Ascending aorta (tissue), 2 donors: ENCODE results near the gene SLC24A3. TPM values are rescaled to one million over a fixed set of nuclear protein-coding genes. Genes with fewer than 3 reads are reported as not detected.

Experiments used
- DNase-seq, 2 donors: peaks; one replicate each; pipeline ENCODE4 v3.0.0-alpha.2; 2019; ENCODE audit warnings: low spot score in 2 of 2
- H3K27ac ChIP-seq, 2 donors: fragments of 200-600 bp; sonication (generic); one replicate each; pipeline ENCODE4 v1.5.1; 2016 to 2017; ENCODE audit warnings: mild to moderate bottlenecking in 1 of 2
- H3K27me3 ChIP-seq: fragments of 200-600 bp; sonication (generic); one replicate; pipeline ENCODE4 v1.5.1; 2017
- H3K36me3 ChIP-seq, 2 donors: fragments of 200-600 bp; sonication (generic); one replicate each; pipeline ENCODE4 v1.5.1; 2016
- H3K4me1 ChIP-seq, 2 donors: fragments of 200-600 bp; sonication (generic); one replicate each; pipeline ENCODE4 v1.5.1; 2016 to 2017; ENCODE audit warnings: mild to moderate bottlenecking in 1 of 2
- H3K4me3 ChIP-seq, 2 donors: fragments of 200-600 bp; sonication (generic); one replicate each; pipeline ENCODE4 v1.5.1; 2016 to 2017; ENCODE audit warnings: mild to moderate bottlenecking in 1 of 2
- H3K9me3 ChIP-seq, 2 donors: fragments of 200-600 bp; sonication (generic); one replicate each; pipeline ENCODE4 v1.5.1; 2016
- intact Hi-C: fragments of 100-400 bp; cut with DNase I; formaldehyde crosslinking; loops from one replicate; pipeline ENCODE4 v1.15.1; 2023
- total RNA-seq: library from RNA; depleted of rRNA; stranded (reverse); fragments of >200 nt; gene quantifications from one replicate; pipeline ENCODE4 v1.1.0, GENCODE V29; 2016
- TF ChIP-seq, protein P1 (sequence below), 3 experiments: fragments of 200-600 bp in 2 of 3; fragments of 450-650 bp in 1 of 3; sonication (generic) in 2 of 3; IDR thresholded peaks; one replicate each; pipeline ENCODE4 v1.5.1; 2016 to 2019; ENCODE audit warnings: antibody characterized with exemption in 3 of 3, mild to moderate bottlenecking in 1 of 3, moderate library complexity in 1 of 3

SLC24A3 gene
- total RNA-seq, 1 donor from 2014 or later: 12.9 TPM

DNA sequence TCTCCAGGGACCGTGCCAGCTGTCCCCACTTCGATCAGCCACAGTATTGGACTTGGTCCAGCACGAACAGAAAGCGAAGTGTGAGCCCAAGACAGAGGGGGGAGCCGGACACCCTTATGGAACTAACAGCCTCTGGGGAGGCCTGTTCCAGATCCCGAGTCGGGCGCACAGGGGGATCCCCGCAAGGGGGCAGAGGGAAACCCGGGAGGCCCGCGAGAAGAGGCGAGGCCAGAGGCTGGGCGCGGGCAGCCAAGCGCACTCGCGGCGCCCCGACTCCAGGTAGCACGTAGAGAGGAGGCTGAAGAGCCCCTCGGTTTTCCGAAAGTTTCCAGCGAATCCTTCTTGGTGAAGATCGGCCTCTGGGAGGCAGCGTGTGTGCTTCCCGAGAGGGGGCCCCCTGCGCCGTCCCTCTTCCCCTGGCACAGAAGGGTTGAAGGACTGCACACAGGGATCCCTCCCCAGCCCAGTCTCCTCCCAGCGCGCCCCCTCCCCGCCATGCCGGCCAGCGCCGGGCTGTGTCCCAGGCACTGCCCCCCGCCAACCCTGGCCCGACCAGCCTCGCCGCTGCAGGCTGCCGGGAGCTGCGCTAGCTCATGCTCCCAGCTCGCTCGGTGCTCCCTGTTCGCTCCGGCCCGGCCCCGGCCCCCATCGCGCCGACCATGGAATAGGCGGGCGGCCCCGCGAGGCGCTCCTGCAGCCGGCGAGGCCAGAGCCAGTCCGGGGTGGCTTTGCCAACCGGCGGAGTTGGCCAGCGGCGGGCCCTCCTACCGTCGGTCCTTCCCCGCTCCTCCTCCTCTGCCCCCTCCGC, 577 bp upstream of the SLC24A3 start:
- H3K36me3 ChIP-seq: no peaks in the 10 kb centered on the region
- peaks cover 4 to 19% of the 10 kb centered on the region in 2 donors for H3K4me1 ChIP-seq
- peak overlapping the region; percentile 68 to 90 for H3K4me3 ChIP-seq
- DNase-seq: peak in 1 of 2 donors; percentile 66
- no peaks in the 10 kb centered on the region for H3K27me3 ChIP-seq
- H3K27ac ChIP-seq: peak overlapping the region; percentile 58 to 70
- TF ChIP-seq, protein P1, sequence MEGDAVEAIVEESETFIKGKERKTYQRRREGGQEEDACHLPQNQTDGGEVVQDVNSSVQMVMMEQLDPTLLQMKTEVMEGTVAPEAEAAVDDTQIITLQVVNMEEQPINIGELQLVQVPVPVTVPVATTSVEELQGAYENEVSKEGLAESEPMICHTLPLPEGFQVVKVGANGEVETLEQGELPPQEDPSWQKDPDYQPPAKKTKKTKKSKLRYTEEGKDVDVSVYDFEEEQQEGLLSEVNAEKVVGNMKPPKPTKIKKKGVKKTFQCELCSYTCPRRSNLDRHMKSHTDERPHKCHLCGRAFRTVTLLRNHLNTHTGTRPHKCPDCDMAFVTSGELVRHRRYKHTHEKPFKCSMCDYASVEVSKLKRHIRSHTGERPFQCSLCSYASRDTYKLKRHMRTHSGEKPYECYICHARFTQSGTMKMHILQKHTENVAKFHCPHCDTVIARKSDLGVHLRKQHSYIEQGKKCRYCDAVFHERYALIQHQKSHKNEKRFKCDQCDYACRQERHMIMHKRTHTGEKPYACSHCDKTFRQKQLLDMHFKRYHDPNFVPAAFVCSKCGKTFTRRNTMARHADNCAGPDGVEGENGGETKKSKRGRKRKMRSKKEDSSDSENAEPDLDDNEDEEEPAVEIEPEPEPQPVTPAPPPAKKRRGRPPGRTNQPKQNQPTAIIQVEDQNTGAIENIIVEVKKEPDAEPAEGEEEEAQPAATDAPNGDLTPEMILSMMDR (IDR thresholded peaks at IDR 0.05): peak in 2 of 3 experiments; percentile 14 to 30
- intact Hi-C loops: loop anchor here (2.0 kb wide), 1 partner anchor 285 kb away; no protein-coding TSS in a partner anchor
- no peaks in the 10 kb centered on the region for H3K9me3 ChIP-seq

DNA sequence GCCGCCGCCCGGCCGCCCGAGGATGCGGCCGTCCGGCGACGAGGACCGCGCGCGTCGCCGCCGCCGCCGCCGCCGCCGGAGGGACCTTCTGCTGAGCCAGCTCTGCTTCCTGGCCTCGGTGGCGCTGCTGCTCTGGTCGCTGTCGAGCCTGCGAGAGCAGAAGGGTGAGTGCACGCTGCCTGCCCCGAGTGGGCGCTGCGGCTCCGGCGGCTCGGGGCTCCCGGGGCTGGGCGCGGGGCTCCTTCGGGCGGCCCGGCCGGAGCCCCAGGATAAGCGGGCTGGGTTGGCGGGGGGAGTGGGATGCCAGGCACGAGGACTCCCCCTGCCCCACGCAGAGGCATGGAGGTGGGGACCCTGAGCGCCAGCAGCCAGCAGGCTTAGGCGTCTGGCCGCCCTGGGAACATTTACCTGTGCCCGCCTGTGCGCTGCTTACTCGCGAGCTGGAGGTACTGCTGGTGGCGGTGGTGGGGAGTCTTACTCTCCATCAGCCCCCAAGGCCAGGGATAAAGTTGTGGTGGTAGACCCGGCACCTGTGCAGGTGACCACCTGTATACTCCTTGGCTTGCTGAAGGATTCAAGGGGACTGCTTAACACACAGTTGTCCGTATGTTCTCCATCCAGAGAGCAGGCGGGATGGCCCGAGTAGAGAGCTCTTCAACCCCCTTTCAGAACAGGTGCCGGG, 520 bp downstream of the SLC24A3 start:
- H3K4me1 ChIP-seq: peaks cover 4 to 19% of the 10 kb centered on the region in 2 donors
- peak overlapping the region; percentile 68 to 90 for H3K4me3 ChIP-seq
- TF ChIP-seq, protein P1 (IDR thresholded peaks at IDR 0.05): peak; percentile 50 to 75 (median 52)
- peak in 1 of 2 donors; percentile 83 for DNase-seq
- H3K9me3 ChIP-seq: no peaks in the 10 kb centered on the region
- H3K36me3 ChIP-seq: no peaks in the 10 kb centered on the region
- intact Hi-C loops: loop anchor here (2.0 kb wide), 1 partner anchor 284 kb away; no protein-coding TSS in a partner anchor
- peak overlapping the region; percentile 58 to 70 for H3K27ac ChIP-seq
- no peaks in the 10 kb centered on the region for H3K27me3 ChIP-seq

DNA sequence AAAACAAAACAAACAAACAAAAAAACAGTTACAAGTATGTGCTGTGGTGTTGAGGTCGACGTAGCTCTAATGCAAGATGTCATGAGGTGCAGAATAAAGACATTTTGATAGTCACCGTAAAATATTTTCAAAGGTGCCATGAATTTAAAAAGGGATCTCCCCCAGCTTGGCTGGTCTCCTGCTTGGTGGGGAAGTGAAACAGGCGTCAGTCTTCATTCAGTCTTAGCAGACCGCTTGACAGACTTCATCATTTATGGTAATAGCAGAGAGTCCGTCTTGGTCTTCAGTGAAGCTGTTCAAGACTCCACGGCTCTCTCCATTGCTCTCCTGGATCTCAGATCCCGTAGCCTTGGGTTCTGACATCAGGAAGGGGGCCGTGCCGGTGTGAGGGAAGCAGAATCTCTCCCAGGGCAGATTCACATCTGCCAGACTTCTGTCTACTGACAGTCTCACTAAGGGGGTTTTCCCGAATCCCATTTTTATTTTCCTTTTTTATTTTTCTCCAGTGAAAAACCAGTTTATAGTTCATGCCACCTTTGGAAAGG, 1.6 kb downstream of the SLC24A3 start:
- no peaks in the 10 kb centered on the region for H3K36me3 ChIP-seq
- no peaks in the 10 kb centered on the region for H3K9me3 ChIP-seq
- TF ChIP-seq, protein P1 (IDR thresholded peaks at IDR 0.05): no peak
- no peak for DNase-seq
- H3K27me3 ChIP-seq: no peaks in the 10 kb centered on the region
- H3K27ac ChIP-seq: peak overlapping the region; percentile 23 to 49
- H3K4me3 ChIP-seq: peak overlapping the region; percentile 68 to 90
- peaks cover 4 to 19% of the 10 kb centered on the region in 2 donors for H3K4me1 ChIP-seq
- intact Hi-C loops: loop anchor here (2.0 kb wide), 1 partner anchor 283 kb away; no protein-coding TSS in a partner anchor

DNA sequence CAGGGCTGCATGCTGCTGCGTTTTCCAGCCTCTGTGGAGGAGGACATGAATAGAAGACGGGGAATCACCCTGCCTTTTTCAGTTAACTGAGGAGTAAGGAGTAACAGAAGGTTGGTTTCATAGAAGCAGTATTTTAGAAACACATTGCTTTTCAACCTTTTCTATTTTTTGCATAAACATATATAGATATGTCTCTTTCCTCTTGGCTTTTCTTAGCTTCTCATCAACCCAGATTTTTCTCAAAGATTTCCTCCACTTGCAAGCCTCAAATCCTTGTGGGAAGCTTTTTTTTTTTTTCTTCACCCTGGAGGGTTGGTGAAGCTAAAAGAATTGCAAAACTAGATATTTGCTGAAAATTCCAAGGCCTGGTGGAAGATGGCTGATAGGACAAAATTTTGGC, 6.0 kb downstream of the SLC24A3 start:
- H3K36me3 ChIP-seq: no peaks in the 10 kb centered on the region
- H3K4me1 ChIP-seq: peaks cover 0 to 2% of the 10 kb centered on the region in 2 donors
- H3K27me3 ChIP-seq: no peaks in the 10 kb centered on the region
- TF ChIP-seq, protein P1 (IDR thresholded peaks at IDR 0.05): no peak
- no peak overlapping the region for H3K4me3 ChIP-seq
- no peaks in the 10 kb centered on the region for H3K9me3 ChIP-seq
- intact Hi-C loops: no loop called here
- no peak overlapping the region for H3K27ac ChIP-seq
- no peak for DNase-seq

DNA sequence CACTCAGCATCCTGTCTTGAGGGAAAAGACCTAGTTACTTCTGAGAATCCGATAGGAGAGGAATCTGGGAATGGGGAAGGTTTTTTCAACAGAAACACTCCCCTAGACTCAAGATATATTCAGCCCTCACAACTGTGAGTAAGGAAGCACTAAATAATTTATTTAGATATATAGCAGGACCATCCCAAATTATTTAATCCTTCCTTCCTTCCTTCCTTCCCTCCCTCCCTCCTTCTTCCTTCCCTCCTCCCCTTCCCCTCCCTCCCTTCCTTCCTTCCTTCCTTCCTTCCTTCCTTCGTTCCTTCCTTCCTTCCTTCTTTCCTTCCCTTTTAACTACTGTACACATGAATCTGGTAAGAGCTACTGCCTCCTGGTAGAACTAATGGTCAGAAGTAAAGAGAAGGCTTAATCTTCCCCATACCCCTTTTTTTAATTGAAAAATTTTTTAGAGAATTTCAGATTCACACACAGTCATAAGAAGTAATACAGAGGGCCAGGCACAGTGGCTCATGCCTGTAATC, 10.1 kb downstream of the SLC24A3 start:
- H3K4me1 ChIP-seq: no peaks in the 10 kb centered on the region
- no peaks in the 10 kb centered on the region for H3K36me3 ChIP-seq
- H3K27me3 ChIP-seq: no peaks in the 10 kb centered on the region
- TF ChIP-seq, protein P1 (IDR thresholded peaks at IDR 0.05): no peak
- DNase-seq: no peak
- no peaks in the 10 kb centered on the region for H3K9me3 ChIP-seq
- intact Hi-C loops: no loop called here
- no peak overlapping the region for H3K27ac ChIP-seq
- no peak overlapping the region for H3K4me3 ChIP-seq
